Neural progenitor cell (in vitro differentiated cells): Measurements from ENCODE around the gene VWA7. TPM values are rescaled to one million over a fixed set of nuclear protein-coding genes. Genes with fewer than 3 reads are reported as not detected.

Source experiments
- DNase-seq: peaks from one replicate; pipeline ENCODE4 v3.0.0-alpha.2; 2016; ENCODE audit warnings: low spot score
- H2AFZ ChIP-seq: fragments of 200-600 bp; sonication (generic); replicated peaks from 2 replicates; pipeline ENCODE4 v1.6.1; 2016; ENCODE audit warnings: antibody characterized with exemption
- H3F3A ChIP-seq: fragments of 200-600 bp; sonication (generic); 2 replicates; pipeline ENCODE4 v1.6.1; 2016; ENCODE audit warnings: antibody characterized with exemption, low read depth
- H3K27ac ChIP-seq: fragments of 200-600 bp; sonication (generic); 2 replicates; pipeline ENCODE4 v1.5.1; 2016; ENCODE audit warnings: mild to moderate bottlenecking
- H3K27me3 ChIP-seq: fragments of 200-600 bp; sonication (generic); 2 replicates; pipeline ENCODE4 v1.6.1; 2016; ENCODE audit warnings: mild to moderate bottlenecking, moderate library complexity
- H3K36me3 ChIP-seq: fragments of 200-600 bp; sonication (generic); 2 replicates; pipeline ENCODE4 v1.5.1; 2016
- H3K4me1 ChIP-seq: fragments of 200-600 bp; sonication (generic); 2 replicates; pipeline ENCODE4 v1.6.1; 2016; ENCODE audit warnings: mixed run types
- H3K4me2 ChIP-seq: fragments of 200-600 bp; sonication (generic); 2 replicates; pipeline ENCODE4 v1.6.1; 2016
- H3K4me3 ChIP-seq: fragments of 200-600 bp; sonication (generic); 2 replicates; pipeline ENCODE4 v1.5.1; 2016
- H3K79me2 ChIP-seq: fragments of 200-600 bp; sonication (generic); 2 replicates; pipeline ENCODE4 v1.6.1; 2016; ENCODE audit warnings: low read depth
- H3K9ac ChIP-seq: fragments of 200-600 bp; sonication (generic); 2 replicates; pipeline ENCODE4 v1.6.1; 2016
- H3K9me3 ChIP-seq: fragments of 200-600 bp; sonication (generic); 2 replicates; pipeline ENCODE4 v1.5.1; 2016; ENCODE audit warnings: low read depth
- H4K20me1 ChIP-seq: fragments of 200-600 bp; sonication (generic); 2 replicates; pipeline ENCODE4 v1.6.1; 2016; ENCODE audit warnings: low read depth
- H3K27ac Mint-ChIP-seq: 3 replicates; pipeline ENCODE4 v1.8.0; 2021; ENCODE audit warnings: mixed read lengths
- H3K27me3 Mint-ChIP-seq: 2 replicates; pipeline ENCODE4 v1.8.0; 2022; ENCODE audit warnings: low read depth, mild to moderate bottlenecking, inconsistent platforms, moderate library complexity, mixed read lengths; ENCODE audit not compliant: insufficient read depth
- H3K36me3 Mint-ChIP-seq: 3 replicates; pipeline ENCODE4 v1.8.0; 2021; ENCODE audit warnings: mixed read lengths
- H3K4me1 Mint-ChIP-seq: 3 replicates; pipeline ENCODE4 v1.8.0; 2021; ENCODE audit warnings: mixed read lengths
- H3K4me3 Mint-ChIP-seq: 3 replicates; pipeline ENCODE4 v1.8.0; 2021; ENCODE audit warnings: mild to moderate bottlenecking, moderate library complexity, mixed read lengths
- H3K9me3 Mint-ChIP-seq: 3 replicates; pipeline ENCODE4 v1.8.0; 2020; ENCODE audit warnings: mixed read lengths
- EZH2 ChIP-seq: fragments of 200-600 bp; sonication (generic); IDR thresholded peaks from 2 replicates; pipeline ENCODE4 v1.6.1; 2017; ENCODE audit warnings: antibody characterized with exemption, mild to moderate bottlenecking, moderate library complexity
- EZH2phosphoT487 ChIP-seq: fragments of 200-600 bp; sonication (generic); IDR thresholded peaks from 2 replicates; pipeline ENCODE4 v1.6.1; 2017; ENCODE audit warnings: antibody characterized with exemption
- total RNA-seq: library from RNA; depleted of rRNA; stranded (reverse); fragments of >200 nt; gene quantifications from 2 replicates; pipeline ENCODE4 v1.2.3, GENCODE V29; 2015; ENCODE audit warnings: low replicate concordance
- TF ChIP-seq, protein P1 (sequence below): fragments of 200-600 bp; sonication (generic); IDR thresholded peaks from 2 replicates; pipeline ENCODE4 v1.5.1; 2017; ENCODE audit warnings: antibody characterized with exemption, mild to moderate bottlenecking

The VWA7 gene
- total RNA-seq, 1 donor from 2014 or later: 0.34 TPM

GRCh38 chr6:31768363-31769257 is 8.5 kb downstream of the VWA7 start:
- Histone ChIP-seq H3K36me3 (no peaks in the 10 kb centered on the region), H3K4me2 (no peak overlapping the region), H3K27me3 (no peaks in the 10 kb centered on the region), H4K20me1 (no peaks in the 10 kb centered on the region), H3F3A (peaks cover 11% of the 10 kb centered on the region), H3K4me1 (peaks cover 14% of the 10 kb centered on the region), H3K79me2 (no peaks in the 10 kb centered on the region), H3K9me3 (no peaks in the 10 kb centered on the region), H3K27ac (no peak overlapping the region), H3K4me3 (no peak overlapping the region), H3K9ac (no peak overlapping the region), H2AFZ (no peak overlapping the region)
- Mint-ChIP-seq H3K36me3 (peaks cover 2% of the 10 kb centered on the region), H3K27me3 (peaks cover 2% of the 10 kb centered on the region), H3K27ac (peak overlapping the region; percentile 60), H3K9me3 (no peaks in the 10 kb centered on the region), H3K4me3 (no peak overlapping the region), H3K4me1 (peaks cover 14% of the 10 kb centered on the region)
- TF ChIP-seq EZH2 (no peak), EZH2phosphoT487 (no peak)
- TF ChIP-seq, protein P1, sequence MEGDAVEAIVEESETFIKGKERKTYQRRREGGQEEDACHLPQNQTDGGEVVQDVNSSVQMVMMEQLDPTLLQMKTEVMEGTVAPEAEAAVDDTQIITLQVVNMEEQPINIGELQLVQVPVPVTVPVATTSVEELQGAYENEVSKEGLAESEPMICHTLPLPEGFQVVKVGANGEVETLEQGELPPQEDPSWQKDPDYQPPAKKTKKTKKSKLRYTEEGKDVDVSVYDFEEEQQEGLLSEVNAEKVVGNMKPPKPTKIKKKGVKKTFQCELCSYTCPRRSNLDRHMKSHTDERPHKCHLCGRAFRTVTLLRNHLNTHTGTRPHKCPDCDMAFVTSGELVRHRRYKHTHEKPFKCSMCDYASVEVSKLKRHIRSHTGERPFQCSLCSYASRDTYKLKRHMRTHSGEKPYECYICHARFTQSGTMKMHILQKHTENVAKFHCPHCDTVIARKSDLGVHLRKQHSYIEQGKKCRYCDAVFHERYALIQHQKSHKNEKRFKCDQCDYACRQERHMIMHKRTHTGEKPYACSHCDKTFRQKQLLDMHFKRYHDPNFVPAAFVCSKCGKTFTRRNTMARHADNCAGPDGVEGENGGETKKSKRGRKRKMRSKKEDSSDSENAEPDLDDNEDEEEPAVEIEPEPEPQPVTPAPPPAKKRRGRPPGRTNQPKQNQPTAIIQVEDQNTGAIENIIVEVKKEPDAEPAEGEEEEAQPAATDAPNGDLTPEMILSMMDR: no peak
- DNase-seq: no peak

DNA sequence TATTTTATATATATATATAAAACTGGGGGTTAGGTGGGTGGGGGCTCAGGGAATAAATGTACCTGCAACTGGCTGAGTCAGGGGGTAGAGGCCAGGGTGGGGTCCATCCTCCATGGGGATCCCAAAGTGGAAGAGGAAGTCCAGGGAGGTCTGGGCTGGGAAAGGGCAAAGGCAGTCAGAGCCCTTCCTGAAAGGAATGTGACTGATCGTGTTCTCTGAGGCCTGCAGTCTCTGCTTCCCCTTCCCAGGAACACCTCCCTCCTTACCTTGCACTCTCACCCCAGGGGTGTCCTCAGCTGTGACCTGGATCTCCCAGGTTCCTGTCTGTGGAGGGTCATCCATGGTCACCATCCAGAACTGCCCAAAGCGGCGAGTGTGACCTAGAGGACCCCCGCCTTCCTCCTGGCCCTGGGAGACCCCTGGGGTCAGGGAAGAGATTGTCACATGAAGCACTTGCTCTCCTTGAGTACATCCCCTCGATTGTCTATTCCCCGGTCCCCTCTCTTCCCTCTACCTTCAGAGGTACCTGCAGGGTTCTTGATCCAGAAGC is 10.0 kb downstream of the VWA7 start:
- Mint-ChIP-seq H3K4me3 (no peak overlapping the region), H3K4me1 (peaks cover 26% of the 10 kb centered on the region), H3K27me3 (peaks cover 2% of the 10 kb centered on the region), H3K9me3 (no peaks in the 10 kb centered on the region), H3K36me3 (peaks cover 6% of the 10 kb centered on the region), H3K27ac (no peak overlapping the region)
- no peak overlapping the region for H3K9ac ChIP-seq
- H3K36me3 ChIP-seq: no peaks in the 10 kb centered on the region
- no peaks in the 10 kb centered on the region for H3K27me3 ChIP-seq
- no peak overlapping the region for H3K4me2 ChIP-seq
- no peak overlapping the region for H2AFZ ChIP-seq
- peaks cover 23% of the 10 kb centered on the region for H3K4me1 ChIP-seq
- no peak for TF ChIP-seq EZH2
- no peak for TF ChIP-seq EZH2phosphoT487
- TF ChIP-seq, protein P1: no peak
- no peak overlapping the region for H3K4me3 ChIP-seq
- H3K27ac ChIP-seq: no peak overlapping the region
- H3K79me2 ChIP-seq: no peaks in the 10 kb centered on the region
- H3F3A ChIP-seq: peaks cover 18% of the 10 kb centered on the region
- H3K9me3 ChIP-seq: no peaks in the 10 kb centered on the region
- no peak for DNase-seq
- no peaks in the 10 kb centered on the region for H4K20me1 ChIP-seq

DNA sequence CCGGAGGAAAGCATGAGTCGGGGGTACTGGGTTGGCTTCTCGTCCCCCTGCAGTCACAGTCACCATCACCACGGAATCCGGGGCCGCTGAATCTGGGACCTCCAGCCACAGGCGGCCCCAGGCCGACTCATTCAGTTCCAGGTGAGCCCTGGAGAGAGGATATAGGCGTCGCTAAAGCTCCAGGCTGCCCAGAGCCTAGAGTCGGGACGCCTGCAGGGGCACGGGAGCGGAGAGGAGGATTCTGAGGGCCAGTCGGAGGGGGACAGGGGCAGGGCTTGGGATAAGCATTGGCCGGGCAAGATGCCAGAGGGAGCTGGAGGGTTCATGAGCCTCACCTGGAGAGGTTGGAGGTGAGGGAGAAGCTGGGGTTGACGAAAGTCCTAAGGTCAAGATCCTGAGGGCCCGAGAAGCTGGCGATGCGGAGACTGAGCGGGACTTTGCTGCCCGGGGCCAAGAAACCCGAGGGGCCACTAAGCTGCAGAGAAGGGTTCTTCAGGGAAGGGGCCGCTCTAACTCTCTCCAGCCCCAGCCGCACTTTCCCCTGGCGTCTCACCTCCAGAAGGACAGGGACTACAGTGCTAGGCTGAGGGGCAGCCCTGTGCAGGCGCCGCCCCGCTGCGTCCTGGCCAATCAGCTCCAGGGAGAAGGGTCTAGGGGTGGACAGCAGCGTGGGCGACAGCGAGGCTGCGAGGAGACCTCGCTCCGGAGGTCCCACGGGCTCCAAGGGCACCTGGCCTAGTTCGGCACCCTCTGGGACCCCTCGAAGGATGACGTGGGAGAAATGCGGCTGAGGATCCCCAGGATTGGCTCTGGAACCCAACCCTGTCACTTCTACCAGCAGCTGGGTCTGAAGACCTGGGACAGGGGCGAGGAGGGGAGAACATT is 11.0 kb downstream of the VWA7 start:
- H3K4me1 Mint-ChIP-seq: peaks cover 32% of the 10 kb centered on the region
- H3K27ac ChIP-seq: no peak overlapping the region

More for the DNA sequence above, 11.0 kb downstream of the VWA7 start:
- no peaks in the 10 kb centered on the region for H3K27me3 ChIP-seq
- no peak overlapping the region for H3K9ac ChIP-seq
- peak overlapping the region; percentile 37 for H3K4me2 ChIP-seq
- no peak overlapping the region for H3K4me3 ChIP-seq
- H3K4me3 Mint-ChIP-seq: no peak overlapping the region
- no peaks in the 10 kb centered on the region for H3K9me3 ChIP-seq
- no peak overlapping the region for H2AFZ ChIP-seq
- no peaks in the 10 kb centered on the region for H3K36me3 ChIP-seq
- H3K79me2 ChIP-seq: no peaks in the 10 kb centered on the region
- H3K27ac Mint-ChIP-seq: no peak overlapping the region
- TF ChIP-seq EZH2: no peak
- TF ChIP-seq EZH2phosphoT487: no peak
- TF ChIP-seq, protein P1: no peak
- peaks cover 18% of the 10 kb centered on the region for H3F3A ChIP-seq
- H3K27me3 Mint-ChIP-seq: peaks cover 3% of the 10 kb centered on the region
- no peaks in the 10 kb centered on the region for H4K20me1 ChIP-seq
- no peaks in the 10 kb centered on the region for H3K9me3 Mint-ChIP-seq
- H3K4me1 ChIP-seq: peaks cover 23% of the 10 kb centered on the region
- peak; percentile 35 for DNase-seq
- H3K36me3 Mint-ChIP-seq: peaks cover 12% of the 10 kb centered on the region
